ENCODE results near the gene LONRF2. TPM values are rescaled to one million over a fixed set of nuclear protein-coding genes. Genes with fewer than 3 reads are reported as not detected.
"Not testable (repeated sequence)": the region's sequence is repeated elsewhere in the genome, so short reads cannot be mapped to it uniquely, and the experiment has no call there.

LONRF2 gene
- total RNA-seq (under 0.01 TPM in 2 replicates), polyA plus RNA-seq (0.01 and 0.03 TPM in 2 replicates), polyA minus RNA-seq (ENCODE audit: low replicate concordance) (not detected in 2 replicates)
- polyA plus RNA-seq (2012): 0.02 TPM in 1 of 2 replicates, not detected in the other

DNA sequence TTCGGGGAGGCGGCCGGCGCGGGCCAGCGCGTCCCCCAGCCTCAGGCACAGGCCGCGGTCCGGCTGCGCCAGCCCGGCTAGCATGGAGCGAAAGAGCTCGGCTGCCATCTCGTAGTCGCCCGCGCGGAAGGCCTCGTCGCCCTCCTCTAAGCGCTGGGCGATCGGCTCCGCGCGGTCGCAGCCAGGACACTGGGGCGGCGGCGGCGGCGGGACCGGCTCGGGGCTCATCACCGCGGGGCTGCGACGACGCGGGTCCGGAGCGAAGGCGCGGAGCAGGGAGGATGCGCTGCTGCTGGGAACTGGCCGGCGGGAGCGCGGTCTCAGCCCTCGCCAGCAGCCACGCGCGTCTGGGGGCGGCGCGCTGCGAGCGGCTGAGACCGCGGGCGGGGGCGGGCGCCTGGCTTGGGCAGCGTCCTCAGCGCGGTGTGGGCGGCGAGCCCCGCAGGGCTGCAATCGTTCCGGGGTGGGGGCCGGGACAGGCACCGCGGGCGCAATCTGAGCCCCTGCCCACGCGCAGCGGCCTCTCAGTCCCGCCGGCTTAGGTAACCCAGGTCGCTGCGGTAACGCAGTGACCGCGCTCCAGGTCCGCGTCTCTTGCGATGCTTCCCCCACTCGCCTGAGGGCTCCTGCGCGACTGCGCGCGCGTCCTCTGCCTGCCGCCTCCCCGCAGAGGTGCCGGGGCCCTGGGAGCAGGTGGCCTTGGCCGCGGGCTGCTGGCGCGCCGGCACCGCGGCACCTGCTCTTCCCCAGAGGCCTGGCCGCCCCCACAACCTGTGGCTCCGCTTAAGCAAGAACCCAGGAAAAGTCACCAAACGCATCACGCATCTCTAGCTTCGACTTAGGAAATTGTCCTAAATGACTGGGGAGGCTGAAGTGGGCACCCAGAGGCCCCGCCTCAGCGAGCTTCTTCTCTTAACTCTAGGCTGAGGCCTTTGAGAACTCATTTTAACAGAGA is at the start of gene LONRF2:
LONRF2 (minus strand) TSS at position 636 of the 955 bp plus-strand sequence; CDS start at position 228, 408 bp downstream.
- Histone ChIP-seq H3K36me3 (ENCODE audit: control insufficient read depth, insufficient read depth, low read length) (no peaks in the 10 kb centered on the region), H3K27me3 (ENCODE audit: control insufficient read depth, insufficient read depth, low read length) (peaks cover 22% of the 10 kb centered on the region), H3K9ac (ENCODE audit: insufficient read depth, low read length) (no peak within 1 kb of the TSS), H2AFZ (ENCODE audit: low read length) (no peak within 1 kb of the TSS), H4K20me1 (ENCODE audit: control insufficient read depth, extremely low read depth, insufficient read depth, low read length) (no peaks in the 10 kb centered on the region), H3K9me3 (ENCODE audit: control insufficient read depth, insufficient read depth, low read depth, low read length) (no peaks in the 10 kb centered on the region), H3K4me2 (ENCODE audit: extremely low read depth, insufficient read depth, low read length) (peak within 1 kb of the TSS; percentile 15), H3K27ac (ENCODE audit: insufficient read depth, low read length) (no peak within 1 kb of the TSS), H3K4me3 (replicated peaks in 1 of 4; ENCODE audit: control extremely low read depth in 1 of 4, insufficient read depth in 1 of 4, low read depth in 3 of 4, low read length in 4 of 4) (peak within 1 kb of the TSS in 1 of 4 experiments; percentile 17), H3K4me1 (ENCODE audit: control insufficient read depth, extremely low read depth, insufficient read depth, low read length) (no peaks in the 10 kb centered on the region), H3K79me2 (ENCODE audit: control insufficient read depth, insufficient read depth, low read length) (no peaks in the 10 kb centered on the region)
- DNase-seq (ENCODE audit: low read depth in 2 of 2): peak in 1 of 2 donors; percentile 38
- TF ChIP-seq, protein P1, sequence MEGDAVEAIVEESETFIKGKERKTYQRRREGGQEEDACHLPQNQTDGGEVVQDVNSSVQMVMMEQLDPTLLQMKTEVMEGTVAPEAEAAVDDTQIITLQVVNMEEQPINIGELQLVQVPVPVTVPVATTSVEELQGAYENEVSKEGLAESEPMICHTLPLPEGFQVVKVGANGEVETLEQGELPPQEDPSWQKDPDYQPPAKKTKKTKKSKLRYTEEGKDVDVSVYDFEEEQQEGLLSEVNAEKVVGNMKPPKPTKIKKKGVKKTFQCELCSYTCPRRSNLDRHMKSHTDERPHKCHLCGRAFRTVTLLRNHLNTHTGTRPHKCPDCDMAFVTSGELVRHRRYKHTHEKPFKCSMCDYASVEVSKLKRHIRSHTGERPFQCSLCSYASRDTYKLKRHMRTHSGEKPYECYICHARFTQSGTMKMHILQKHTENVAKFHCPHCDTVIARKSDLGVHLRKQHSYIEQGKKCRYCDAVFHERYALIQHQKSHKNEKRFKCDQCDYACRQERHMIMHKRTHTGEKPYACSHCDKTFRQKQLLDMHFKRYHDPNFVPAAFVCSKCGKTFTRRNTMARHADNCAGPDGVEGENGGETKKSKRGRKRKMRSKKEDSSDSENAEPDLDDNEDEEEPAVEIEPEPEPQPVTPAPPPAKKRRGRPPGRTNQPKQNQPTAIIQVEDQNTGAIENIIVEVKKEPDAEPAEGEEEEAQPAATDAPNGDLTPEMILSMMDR (conservative IDR thresholded peaks at IDR 0.05 in 1 of 2, IDR thresholded peaks at IDR 0.05 in 1 of 2; ENCODE audit: low read depth in 1 of 2, low read length in 2 of 2): no peak
- peak; percentile 73 for TF ChIP-seq EZH2 (IDR thresholded peaks at IDR 0.05; ENCODE audit: low read length, missing control alignments)

DNA sequence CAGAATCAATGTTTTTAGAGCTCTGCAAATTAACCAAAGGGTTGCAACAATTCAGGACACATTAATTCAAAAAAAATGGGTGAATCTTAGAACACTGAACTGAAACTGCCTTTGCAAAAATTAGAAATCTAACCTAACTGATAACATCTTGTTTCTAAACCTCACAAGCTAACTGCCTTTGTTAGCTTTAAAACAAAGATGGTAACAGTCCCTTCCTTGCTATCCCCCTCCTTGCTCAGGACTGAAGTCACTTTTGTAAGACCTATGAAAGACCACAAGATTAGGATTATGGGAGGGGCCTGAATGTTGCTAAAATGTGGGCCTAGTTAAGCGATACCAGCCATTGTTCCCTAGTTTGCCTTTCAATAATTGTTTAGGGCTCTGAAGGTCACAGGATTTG is 44.9 kb upstream of the LONRF2 start:
- no peaks in the 10 kb centered on the region for H3K9me3 ChIP-seq (ENCODE audit: control insufficient read depth, insufficient read depth, low read depth, low read length)
- H3K4me2 ChIP-seq (ENCODE audit: extremely low read depth, insufficient read depth, low read length): no peak overlapping the region
- H3K4me1 ChIP-seq (ENCODE audit: control insufficient read depth, extremely low read depth, insufficient read depth, low read length): no peaks in the 10 kb centered on the region
- DNase-seq (ENCODE audit: low read depth in 2 of 2): no peak
- no peaks in the 10 kb centered on the region for H3K79me2 ChIP-seq (ENCODE audit: control insufficient read depth, insufficient read depth, low read length)
- H4K20me1 ChIP-seq (ENCODE audit: control insufficient read depth, extremely low read depth, insufficient read depth, low read length): no peaks in the 10 kb centered on the region
- H2AFZ ChIP-seq (ENCODE audit: low read length): no peak overlapping the region
- H3K27ac ChIP-seq (ENCODE audit: insufficient read depth, low read length): no peak overlapping the region
- H3K4me3 ChIP-seq (replicated peaks in 1 of 4; ENCODE audit: control extremely low read depth in 1 of 4, insufficient read depth in 1 of 4, low read depth in 3 of 4, low read length in 4 of 4): no peak overlapping the region
- H3K36me3 ChIP-seq (ENCODE audit: control insufficient read depth, insufficient read depth, low read length): no peaks in the 10 kb centered on the region
- H3K27me3 ChIP-seq (ENCODE audit: control insufficient read depth, insufficient read depth, low read length): no peaks in the 10 kb centered on the region
- H3K9ac ChIP-seq (ENCODE audit: insufficient read depth, low read length): no peak overlapping the region
- TF ChIP-seq EZH2 (IDR thresholded peaks at IDR 0.05; ENCODE audit: low read length, missing control alignments): no peak

- H3K4me1 ChIP-seq (ENCODE audit: control insufficient read depth, extremely low read depth, insufficient read depth, low read length): no peaks in the 10 kb centered on the region
- no peaks in the 10 kb centered on the region for H3K27me3 ChIP-seq (ENCODE audit: control insufficient read depth, insufficient read depth, low read length)
- H3K27ac ChIP-seq (ENCODE audit: insufficient read depth, low read length): no peak overlapping the region
- peak; percentile 95 to 96 for DNase-seq (ENCODE audit: low read depth in 2 of 2)
- no peak overlapping the region for H3K4me2 ChIP-seq (ENCODE audit: extremely low read depth, insufficient read depth, low read length)
- no peaks in the 10 kb centered on the region for H3K36me3 ChIP-seq (ENCODE audit: control insufficient read depth, insufficient read depth, low read length)
- H3K9ac ChIP-seq (ENCODE audit: insufficient read depth, low read length): no peak overlapping the region
- H3K9me3 ChIP-seq (ENCODE audit: control insufficient read depth, insufficient read depth, low read depth, low read length): no peaks in the 10 kb centered on the region
- H3K4me3 ChIP-seq (replicated peaks in 1 of 4; ENCODE audit: control extremely low read depth in 1 of 4, insufficient read depth in 1 of 4, low read depth in 3 of 4, low read length in 4 of 4): no peak overlapping the region
- TF ChIP-seq EZH2 (IDR thresholded peaks at IDR 0.05; ENCODE audit: low read length, missing control alignments): no peak
- H3K79me2 ChIP-seq (ENCODE audit: control insufficient read depth, insufficient read depth, low read length): no peaks in the 10 kb centered on the region
- H4K20me1 ChIP-seq (ENCODE audit: control insufficient read depth, extremely low read depth, insufficient read depth, low read length): no peaks in the 10 kb centered on the region
- H2AFZ ChIP-seq (ENCODE audit: low read length): no peak overlapping the region
Measured at GRCh38 chr2:100365434-100365833, 43.1 kb upstream of the LONRF2 start.

GRCh38 chr2:100362269-100362668 is 40.0 kb upstream of the LONRF2 start:
- H3K4me1 ChIP-seq (ENCODE audit: control insufficient read depth, extremely low read depth, insufficient read depth, low read length); H3K9me3 ChIP-seq (ENCODE audit: control insufficient read depth, insufficient read depth, low read depth, low read length); H2AFZ ChIP-seq (ENCODE audit: low read length); H3K4me2 ChIP-seq (ENCODE audit: extremely low read depth, insufficient read depth, low read length); H3K4me3 ChIP-seq (replicated peaks in 1 of 4; ENCODE audit: control extremely low read depth in 1 of 4, insufficient read depth in 1 of 4, low read depth in 3 of 4, low read length in 4 of 4); H3K79me2 ChIP-seq (ENCODE audit: control insufficient read depth, insufficient read depth, low read length); H3K27me3 ChIP-seq (ENCODE audit: control insufficient read depth, insufficient read depth, low read length); H3K36me3 ChIP-seq (ENCODE audit: control insufficient read depth, insufficient read depth, low read length); H3K27ac ChIP-seq (ENCODE audit: insufficient read depth, low read length); H3K9ac ChIP-seq (ENCODE audit: insufficient read depth, low read length); DNase-seq (ENCODE audit: low read depth in 2 of 2); H4K20me1 ChIP-seq (ENCODE audit: control insufficient read depth, extremely low read depth, insufficient read depth, low read length): not testable (repeated sequence)

All from fibroblast of lung (primary cell).